ENCODE results near the gene CDKAL1. TPM values are rescaled to one million over a fixed set of nuclear protein-coding genes. Genes with fewer than 3 reads are reported as not detected.

Gene CDKAL1
- total and polyA plus RNA-seq, 10 of the 15 experiments (the other 5 are each of a cell fraction or from before 2014, with no cell fraction given), result 10.7 to 26.9 (median 17.3) TPM

DNA sequence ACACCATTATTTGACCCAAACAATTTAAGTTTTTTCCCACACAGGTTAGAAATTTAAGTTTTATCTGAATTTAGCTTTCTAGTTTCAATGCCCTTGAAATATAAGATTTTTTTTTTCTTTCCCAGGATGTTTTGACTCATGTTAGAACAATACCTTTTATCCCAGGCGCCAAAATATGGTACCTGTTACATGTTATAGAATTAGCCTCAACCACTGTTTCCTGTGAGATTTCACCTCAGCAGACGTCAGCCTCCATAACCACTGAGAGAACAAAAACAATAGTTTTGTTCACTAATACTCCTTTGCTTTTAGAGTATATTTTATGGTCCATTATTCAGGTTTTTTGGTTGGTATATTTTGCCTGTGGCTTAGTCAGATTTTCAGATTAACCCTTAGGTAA, 302.9 kb downstream of the CDKAL1 start (continued):
- no peak for TF ChIP-seq CBX3 (IDR thresholded peaks at IDR 0.05; ENCODE audit: borderline replicate concordance, low read depth)
- no peak for TF ChIP-seq E2F8 (IDR thresholded peaks at IDR 0.05; ENCODE audit: low read depth, partially characterized antibody)
- no peak; the same call in none of the 2 replicates for TF ChIP-seq JUNB (IDR thresholded peaks at IDR 0.05)
- TF ChIP-seq YY1 (IDR thresholded peaks at IDR 0.05; ENCODE audit: low read depth, low read length), result no peak
- TF ChIP-seq ZNF384 (IDR thresholded peaks at IDR 0.05; ENCODE audit: borderline replicate concordance, low read depth, low read length), result peak; percentile 83
- TF ChIP-seq FOS (IDR thresholded peaks at IDR 0.05; ENCODE audit: borderline replicate concordance, extremely low read depth, insufficient read length), result no peak
- no peak for TF ChIP-seq MXI1 (IDR thresholded peaks at IDR 0.05; ENCODE audit: low read depth, low read length)
- TF ChIP-seq MLLT1 (IDR thresholded peaks at IDR 0.05), result 0 out of 2 replicates have a peak, but pooled peaks have one; percentile 22
- TF ChIP-seq USF1 (IDR thresholded peaks at IDR 0.05; ENCODE audit: borderline replicate concordance, extremely low read length, insufficient read depth, low read depth, low read length), result no peak
- TF ChIP-seq SRF (IDR thresholded peaks at IDR 0.05; ENCODE audit: low read depth in 2 of 2, low read length in 2 of 2), result no peak
- TF ChIP-seq, protein P1, sequence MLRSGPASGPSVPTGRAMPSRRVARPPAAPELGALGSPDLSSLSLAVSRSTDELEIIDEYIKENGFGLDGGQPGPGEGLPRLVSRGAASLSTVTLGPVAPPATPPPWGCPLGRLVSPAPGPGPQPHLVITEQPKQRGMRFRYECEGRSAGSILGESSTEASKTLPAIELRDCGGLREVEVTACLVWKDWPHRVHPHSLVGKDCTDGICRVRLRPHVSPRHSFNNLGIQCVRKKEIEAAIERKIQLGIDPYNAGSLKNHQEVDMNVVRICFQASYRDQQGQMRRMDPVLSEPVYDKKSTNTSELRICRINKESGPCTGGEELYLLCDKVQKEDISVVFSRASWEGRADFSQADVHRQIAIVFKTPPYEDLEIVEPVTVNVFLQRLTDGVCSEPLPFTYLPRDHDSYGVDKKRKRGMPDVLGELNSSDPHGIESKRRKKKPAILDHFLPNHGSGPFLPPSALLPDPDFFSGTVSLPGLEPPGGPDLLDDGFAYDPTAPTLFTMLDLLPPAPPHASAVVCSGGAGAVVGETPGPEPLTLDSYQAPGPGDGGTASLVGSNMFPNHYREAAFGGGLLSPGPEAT (IDR thresholded peaks at IDR 0.05; ENCODE audit: low read depth), result peak; percentile 47; the same call in 1 of the 2 replicates
- TF ChIP-seq ATF2 (IDR thresholded peaks at IDR 0.05; ENCODE audit: low read length), result 0 out of 2 replicates have a peak, but pooled peaks have one; percentile 33
- no peak for TF ChIP-seq EED (IDR thresholded peaks at IDR 0.05; ENCODE audit: low read depth)
- peak; percentile 37 for TF ChIP-seq KLF5 (IDR thresholded peaks at IDR 0.05; ENCODE audit: partially characterized antibody)
- TF ChIP-seq ATF3 (IDR thresholded peaks at IDR 0.05; ENCODE audit: borderline replicate concordance, extremely low read depth, low read depth, low read length), result no peak
